GM12892 (cell line): ENCODE results near the gene DISP2.

ENCODE experiments used
- POLR2A ChIP-seq: IDR thresholded peaks from 2 replicates; pipeline ENCODE4 v1.6.1; 2011; ENCODE audit warnings: low read depth, low read length, control low read depth
- POLR2AphosphoS5 ChIP-seq: IDR thresholded peaks from 2 replicates; pipeline ENCODE4 v1.6.1; 2011; ENCODE audit warnings: low read depth, low read length, control low read depth
- TAF1 ChIP-seq: IDR thresholded peaks from 2 replicates; pipeline ENCODE4 v1.6.1; 2011; ENCODE audit warnings: low read depth, mild to moderate bottlenecking, control low read depth, low read length, borderline replicate concordance

GRCh38 chr15:40386480-40386879 lies 28.5 kb downstream of the DISP2 start:
- TF ChIP-seq POLR2A (no peak), POLR2AphosphoS5 (no peak), TAF1 (no peak)
